Uterus (tissue), 4 donors: Measurements from ENCODE around the gene ACTR3C. TPM values are rescaled to one million over a fixed set of nuclear protein-coding genes. Genes with fewer than 3 reads are reported as not detected.
"Not testable (repeated sequence)": the region's sequence is repeated elsewhere in the genome, so short reads cannot be mapped to it uniquely, and the experiment has no call there.

ENCODE experiments used
- DNase-seq, 2 donors: peaks; one replicate each; pipeline ENCODE4 v3.0.0-alpha.2; 2019 to 2020
- H3K27ac ChIP-seq, 2 donors: fragments of 200-600 bp; sonication (generic); 1 replicate in 1 of 2; 2 replicates in 1 of 2; pipeline ENCODE4 v1.5.1; 2016 to 2018
- H3K27me3 ChIP-seq, 2 donors: fragments of 200-600 bp; sonication (generic); one replicate each; pipeline ENCODE4 v1.5.1; 2018 to 2019; ENCODE audit warnings: control low read depth in 1 of 2
- H3K36me3 ChIP-seq, 2 donors: fragments of 200-600 bp; sonication (generic); one replicate each; pipeline ENCODE4 v1.5.1; 2019; ENCODE audit warnings: control low read depth in 1 of 2
- H3K4me1 ChIP-seq, 2 donors: fragments of 200-600 bp; sonication (generic); one replicate each; pipeline ENCODE4 v1.5.1; 2018 to 2019; ENCODE audit warnings: control low read depth in 1 of 2
- H3K4me3 ChIP-seq, 2 donors: fragments of 200-600 bp; sonication (generic); 1 replicate in 1 of 2; 2 replicates in 1 of 2; pipeline ENCODE4 v1.5.1; 2018 to 2019; ENCODE audit warnings: mild to moderate bottlenecking in 1 of 2
- H3K9me3 ChIP-seq, 2 donors: fragments of 200-600 bp; sonication (generic); one replicate each; pipeline ENCODE4 v1.5.1; 2019; ENCODE audit warnings: control low read depth in 1 of 2
- CTCF ChIP-seq, 4 experiments: fragments of 200-600 bp in 2 of 4; fragments of 450-650 bp in 2 of 4; sonication (generic) in 2 of 4; IDR thresholded peaks; one replicate each; pipeline ENCODE4 v1.5.1; 2016 to 2019; ENCODE audit warnings: antibody characterized with exemption in 4 of 4, mild to moderate bottlenecking in 2 of 4, moderate library complexity in 1 of 4
- intact Hi-C: fragments of 100-400 bp; cut with DNase I; formaldehyde crosslinking; loops from one replicate; pipeline ENCODE4 v1.15.1; 2023; ENCODE audit warnings: low total_unique reads
- total RNA-seq, 4 donors: library from RNA; depleted of rRNA in 3 of 4; stranded (reverse); fragments of >200 nt in 3 of 4; gene quantifications; one replicate each; pipeline versions ENCODE4 v1.1.0 to v1.2.4, GENCODE V29; 2014 to 2023
- donor health status: DM: yes; HTN: yes; CAD: no.

ACTR3C gene
- total RNA-seq, 4 donors from 2014 or later: 2.6 to 13.1 (median 10.3) TPM

GRCh38 chr7:150285849-150286754 is 37.2 kb downstream of the ACTR3C start:
- H3K9me3 ChIP-seq, intact Hi-C loops, H3K4me3 ChIP-seq, H3K36me3 ChIP-seq, H3K4me1 ChIP-seq, H3K27ac ChIP-seq, H3K27me3 ChIP-seq: not testable (repeated sequence)
- DNase-seq: peak; percentile 25 to 27
- TF ChIP-seq CTCF (IDR thresholded peaks at IDR 0.05): peak; percentile 45 to 76 (median 65)

GRCh38 chr7:150283608-150284007 is 39.7 kb downstream of the ACTR3C start:
- intact Hi-C loops, H3K27ac ChIP-seq, H3K4me3 ChIP-seq, DNase-seq, H3K4me1 ChIP-seq, H3K36me3 ChIP-seq, H3K9me3 ChIP-seq, H3K27me3 ChIP-seq: not testable (repeated sequence)

- H3K27ac ChIP-seq, H3K9me3 ChIP-seq, H3K4me3 ChIP-seq, intact Hi-C loops, H3K36me3 ChIP-seq, H3K4me1 ChIP-seq, DNase-seq, H3K27me3 ChIP-seq: not testable (repeated sequence)
These were observed 40.2 kb downstream of the ACTR3C start for GRCh38 chr7:150283111-150283510.

GRCh38 chr7:150281681-150282403 is 41.5 kb downstream of the ACTR3C start:
- H3K27ac ChIP-seq, H3K4me3 ChIP-seq, H3K27me3 ChIP-seq, H3K9me3 ChIP-seq, DNase-seq, H3K4me1 ChIP-seq, H3K36me3 ChIP-seq, intact Hi-C loops: not testable (repeated sequence)

- H3K4me1 ChIP-seq, H3K9me3 ChIP-seq, DNase-seq, H3K27me3 ChIP-seq, intact Hi-C loops, H3K4me3 ChIP-seq, H3K27ac ChIP-seq, H3K36me3 ChIP-seq: not testable (repeated sequence)
These were observed 45.0 kb downstream of the ACTR3C start for GRCh38 chr7:150278383-150278782.

- intact Hi-C loops, H3K4me1 ChIP-seq, H3K27ac ChIP-seq, H3K9me3 ChIP-seq, H3K27me3 ChIP-seq, H3K36me3 ChIP-seq, H3K4me3 ChIP-seq: not testable (repeated sequence)
- peak; percentile 53 to 79 (median 74) for TF ChIP-seq CTCF (IDR thresholded peaks at IDR 0.05)
- peak in 1 of 2 donors; percentile 27 for DNase-seq
These were observed 47.1 kb downstream of the ACTR3C start for GRCh38 chr7:150276132-150276695.

GRCh38 chr7:150271898-150272297 is 51.4 kb downstream of the ACTR3C start:
- H3K27me3 ChIP-seq, intact Hi-C loops, H3K36me3 ChIP-seq, DNase-seq, H3K4me3 ChIP-seq, H3K9me3 ChIP-seq, H3K27ac ChIP-seq, H3K4me1 ChIP-seq: not testable (repeated sequence)

GRCh38 chr7:150270101-150270824 is 53.1 kb downstream of the ACTR3C start:
- H3K27me3 ChIP-seq, H3K27ac ChIP-seq, H3K9me3 ChIP-seq, H3K4me1 ChIP-seq, DNase-seq, H3K4me3 ChIP-seq, intact Hi-C loops, H3K36me3 ChIP-seq: not testable (repeated sequence)

- H3K27me3 ChIP-seq, H3K4me1 ChIP-seq, H3K27ac ChIP-seq, intact Hi-C loops, H3K9me3 ChIP-seq, H3K36me3 ChIP-seq, H3K4me3 ChIP-seq, DNase-seq: not testable (repeated sequence)
These were observed 54.5 kb downstream of the ACTR3C start for GRCh38 chr7:150268798-150269197.

GRCh38 chr7:150268287-150268686 is 55.1 kb downstream of the ACTR3C start:
- H3K9me3 ChIP-seq, H3K4me1 ChIP-seq, H3K27me3 ChIP-seq, H3K27ac ChIP-seq, H3K36me3 ChIP-seq, H3K4me3 ChIP-seq, intact Hi-C loops, DNase-seq: not testable (repeated sequence)
